PC-9 (cell line): ENCODE results near the gene VAC14. TPM values are rescaled to one million over a fixed set of nuclear protein-coding genes. Genes with fewer than 3 reads are reported as not detected.

Experiments used
- BruUV-seq: library from RNA; stranded (reverse); fragments of 400-500 nt; replicated peaks from 2 replicates; lab custom pipeline; 2021; lab: Mats Ljungman, UMichigan
- CTCF ChIA-PET: fragments of 300-600 bp; sonication (Branson Sonifier 250); formaldehyde crosslinking; loops from one replicate; lab custom pipeline; 2022; ENCODE audit warnings: antibody characterized with exemption; lab: Charles Lee
- POLR2A ChIA-PET: fragments of 300-600 bp; sonication (Branson Sonifier 250); formaldehyde crosslinking; loops from one replicate; lab custom pipeline; 2022; ENCODE audit warnings: antibody characterized with exemption; ENCODE audit not compliant: unreplicated experiment; lab: Charles Lee
- DNase-seq, 2 experiments: peaks; one replicate each; pipeline versions ENCODE4 v3.0.0 to v3.0.0-alpha.2; 2015 to 2022; ENCODE audit warnings: mixed read lengths in 1 of 2
- H2AFZ ChIP-seq: fragments of 200-600 bp; sonication (generic); 2 replicates; pipeline ENCODE4 v1.8.1; 2017; ENCODE audit warnings: antibody characterized with exemption
- H3F3A ChIP-seq: fragments of 200-600 bp; sonication (generic); 2 replicates; pipeline ENCODE4 v1.8.1; 2017; ENCODE audit warnings: antibody characterized with exemption, mild to moderate bottlenecking, low read depth; ENCODE audit not compliant: insufficient read depth
- H3K27ac ChIP-seq: fragments of 200-600 bp; sonication (generic); 2 replicates; pipeline ENCODE4 v1.6.1; 2016; ENCODE audit warnings: mixed run types
- H3K27me3 ChIP-seq: fragments of 200-600 bp; sonication (generic); 2 replicates; pipeline ENCODE4 v1.6.1; 2016; ENCODE audit warnings: low read depth, mixed run types; ENCODE audit not compliant: insufficient read depth
- H3K36me3 ChIP-seq: fragments of 200-600 bp; sonication (generic); 2 replicates; pipeline ENCODE4 v1.6.1; 2016; ENCODE audit warnings: low read depth, mixed run types
- H3K4me1 ChIP-seq: fragments of 200-600 bp; sonication (generic); replicated peaks from 2 replicates; pipeline ENCODE4 v1.6.1; 2016; ENCODE audit warnings: mixed run types; ENCODE audit not compliant: insufficient read depth
- H3K4me2 ChIP-seq: fragments of 200-600 bp; sonication (generic); 2 replicates; pipeline ENCODE4 v1.6.1; 2017; ENCODE audit warnings: mixed run types
- H3K4me3 ChIP-seq: fragments of 200-600 bp; sonication (generic); 2 replicates; pipeline ENCODE4 v1.6.1; 2016; ENCODE audit warnings: mixed run types
- H3K79me2 ChIP-seq: fragments of 200-600 bp; sonication (generic); 2 replicates; pipeline ENCODE4 v1.6.1; 2017; ENCODE audit warnings: low read depth, mixed run types
- H3K9me2 ChIP-seq: fragments of 200-600 bp; sonication (generic); 2 replicates; pipeline ENCODE4 v1.8.1; 2017; ENCODE audit warnings: mild to moderate bottlenecking; ENCODE audit not compliant: insufficient read depth
- H3K9me3 ChIP-seq: fragments of 200-600 bp; sonication (generic); 2 replicates; pipeline ENCODE4 v1.8.1; 2016; ENCODE audit warnings: low read depth; ENCODE audit not compliant: insufficient read depth
- H4K20me1 ChIP-seq: fragments of 200-600 bp; sonication (generic); 2 replicates; pipeline ENCODE4 v1.8.1; 2017; ENCODE audit not compliant: insufficient read depth
- EZH2 ChIP-seq: fragments of 200-600 bp; sonication (generic); IDR thresholded peaks from 2 replicates; pipeline ENCODE4 v1.8.0; 2017; ENCODE audit warnings: antibody characterized with exemption, low read depth
- intact Hi-C: fragments of 100-400 bp; cut with micrococcal nuclease; formaldehyde crosslinking; loops from one replicate; pipeline ENCODE4 v1.10.0; 2022; ENCODE audit not compliant: unreplicated experiment
- total RNA-seq: library from RNA; stranded (reverse); gene quantifications from 2 replicates; pipeline ENCODE4 v1.2.3, GENCODE V29; 2021
- TF ChIP-seq, protein P1 (sequence below): fragments of 200-600 bp; sonication (generic); conservative IDR thresholded peaks from 2 replicates; pipeline ENCODE4 v1.6.1; 2017; ENCODE audit warnings: mixed run types, antibody characterized with exemption, mild to moderate bottlenecking, moderate library complexity

The VAC14 gene
- total RNA-seq, 1 experiment from 2014 or later = 46.8 TPM

DNA sequence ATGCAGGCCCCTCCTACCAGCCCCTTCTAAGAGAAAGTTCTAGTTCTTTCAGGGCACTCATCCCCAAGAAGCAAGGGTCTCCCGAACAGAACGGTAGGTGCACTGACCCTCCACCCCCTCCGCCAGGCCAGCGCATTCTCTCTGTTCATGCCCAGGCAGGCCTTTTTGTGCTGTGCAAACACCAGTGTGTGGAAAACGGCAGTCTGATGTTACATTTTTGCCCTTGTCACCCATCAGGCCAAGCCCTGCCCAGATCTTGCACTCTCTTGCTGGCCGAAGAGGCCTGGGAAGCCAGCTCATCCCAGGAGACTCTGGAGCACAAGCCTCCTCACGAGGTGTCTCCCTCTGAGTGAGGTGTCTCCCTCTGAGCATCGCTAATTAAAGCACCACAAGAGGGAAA is 99.0 kb downstream of the VAC14 start:
- POLR2A ChIA-PET = no interaction called here
- no peak overlapping the region for H3K4me2 ChIP-seq
- H3K9me3 ChIP-seq = no peaks in the 10 kb centered on the region
- no peak overlapping the region for H3K27ac ChIP-seq
- no peaks in the 10 kb centered on the region for H3K27me3 ChIP-seq
- no peak for DNase-seq
- no peaks in the 10 kb centered on the region for H3K9me2 ChIP-seq
- H3K36me3 ChIP-seq = no peaks in the 10 kb centered on the region
- peaks cover 19% of the 10 kb centered on the region for H3F3A ChIP-seq
- no peak overlapping the region for H3K4me3 ChIP-seq
- intact Hi-C loops = no loop called here
- TF ChIP-seq, protein P1, sequence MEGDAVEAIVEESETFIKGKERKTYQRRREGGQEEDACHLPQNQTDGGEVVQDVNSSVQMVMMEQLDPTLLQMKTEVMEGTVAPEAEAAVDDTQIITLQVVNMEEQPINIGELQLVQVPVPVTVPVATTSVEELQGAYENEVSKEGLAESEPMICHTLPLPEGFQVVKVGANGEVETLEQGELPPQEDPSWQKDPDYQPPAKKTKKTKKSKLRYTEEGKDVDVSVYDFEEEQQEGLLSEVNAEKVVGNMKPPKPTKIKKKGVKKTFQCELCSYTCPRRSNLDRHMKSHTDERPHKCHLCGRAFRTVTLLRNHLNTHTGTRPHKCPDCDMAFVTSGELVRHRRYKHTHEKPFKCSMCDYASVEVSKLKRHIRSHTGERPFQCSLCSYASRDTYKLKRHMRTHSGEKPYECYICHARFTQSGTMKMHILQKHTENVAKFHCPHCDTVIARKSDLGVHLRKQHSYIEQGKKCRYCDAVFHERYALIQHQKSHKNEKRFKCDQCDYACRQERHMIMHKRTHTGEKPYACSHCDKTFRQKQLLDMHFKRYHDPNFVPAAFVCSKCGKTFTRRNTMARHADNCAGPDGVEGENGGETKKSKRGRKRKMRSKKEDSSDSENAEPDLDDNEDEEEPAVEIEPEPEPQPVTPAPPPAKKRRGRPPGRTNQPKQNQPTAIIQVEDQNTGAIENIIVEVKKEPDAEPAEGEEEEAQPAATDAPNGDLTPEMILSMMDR = no peak
- TF ChIP-seq EZH2 = no peak
- CTCF ChIA-PET = no interaction called here
- no peaks in the 10 kb centered on the region for H4K20me1 ChIP-seq
- H2AFZ ChIP-seq = no peak overlapping the region
- H3K4me1 ChIP-seq = peaks cover 29% of the 10 kb centered on the region
- BruUV-seq = no TSS peak
- 0 out of 2 replicates have a peak, but pooled peaks cover 8% of the 10 kb centered on the region for H3K79me2 ChIP-seq

DNA sequence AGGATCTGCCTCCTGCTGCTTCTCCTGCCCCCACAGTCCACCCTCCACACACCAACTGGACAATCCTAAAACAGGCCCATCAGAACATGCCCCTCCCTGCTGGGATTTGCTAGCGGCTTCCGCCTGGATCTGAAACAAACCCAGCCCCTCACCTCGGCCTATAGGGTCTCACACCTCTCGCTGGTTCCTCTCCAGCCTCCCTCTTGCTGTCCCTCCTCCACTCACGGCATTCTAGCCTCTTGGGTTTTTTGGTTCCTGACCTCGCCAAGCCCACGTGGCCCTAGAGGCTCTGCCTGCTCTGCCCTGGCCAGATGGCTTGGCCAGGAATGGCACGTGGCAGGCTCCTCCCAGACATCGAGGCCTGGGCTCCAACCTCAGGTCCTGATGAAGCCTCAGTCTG is 99.4 kb downstream of the VAC14 start:
- no peaks in the 10 kb centered on the region for H3K36me3 ChIP-seq
- peaks cover 29% of the 10 kb centered on the region for H3K4me1 ChIP-seq
- H3K4me3 ChIP-seq = no peak overlapping the region
- no peaks in the 10 kb centered on the region for H3K9me3 ChIP-seq
- BruUV-seq = no TSS peak
- no peak overlapping the region for H3K27ac ChIP-seq
- no peak for DNase-seq
- H3K4me2 ChIP-seq = no peak overlapping the region
- no peaks in the 10 kb centered on the region for H3K27me3 ChIP-seq
- H4K20me1 ChIP-seq = no peaks in the 10 kb centered on the region
- TF ChIP-seq, protein P1 = no peak
- TF ChIP-seq EZH2 = no peak
- intact Hi-C loops = no loop called here
- H2AFZ ChIP-seq = no peak overlapping the region
- H3F3A ChIP-seq = peaks cover 19% of the 10 kb centered on the region
- H3K9me2 ChIP-seq = no peaks in the 10 kb centered on the region
- POLR2A ChIA-PET = no interaction called here
- CTCF ChIA-PET = no interaction called here
- H3K79me2 ChIP-seq = 0 out of 2 replicates have a peak, but pooled peaks cover 8% of the 10 kb centered on the region

DNA sequence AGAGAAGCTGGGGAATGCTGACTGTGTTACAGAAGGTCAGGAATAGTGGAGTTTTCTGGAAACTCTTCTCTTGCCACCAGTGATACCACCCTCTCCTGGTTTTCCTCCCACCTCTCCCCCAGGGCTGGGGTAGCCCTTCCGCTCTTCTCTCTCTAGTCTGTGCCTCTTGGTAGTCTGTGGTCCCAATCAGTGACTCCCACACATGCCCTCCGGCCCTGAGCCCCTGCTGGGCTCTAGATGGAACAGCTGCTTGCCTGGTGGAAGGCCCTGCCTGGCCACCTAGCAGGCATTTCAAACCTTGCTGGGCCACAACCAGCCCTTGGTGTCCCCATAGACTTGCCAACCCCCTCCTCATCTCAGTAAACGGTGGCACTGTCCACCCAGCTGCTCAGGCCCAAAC is 99.9 kb downstream of the VAC14 start:
- no peak overlapping the region for H2AFZ ChIP-seq
- POLR2A ChIA-PET = no interaction called here

More for the DNA sequence above, 99.9 kb downstream of the VAC14 start:
- H3K4me3 ChIP-seq = no peak overlapping the region
- no peaks in the 10 kb centered on the region for H3K9me3 ChIP-seq
- no TSS peak for BruUV-seq
- H4K20me1 ChIP-seq = no peaks in the 10 kb centered on the region
- no peaks in the 10 kb centered on the region for H3K27me3 ChIP-seq
- H3K27ac ChIP-seq = no peak overlapping the region
- no peak overlapping the region for H3K4me2 ChIP-seq
- intact Hi-C loops = no loop called here
- peaks cover 21% of the 10 kb centered on the region for H3F3A ChIP-seq
- no peaks in the 10 kb centered on the region for H3K36me3 ChIP-seq
- CTCF ChIA-PET = no interaction called here
- no peak for DNase-seq
- TF ChIP-seq EZH2 = no peak
- TF ChIP-seq, protein P1 = no peak
- no peaks in the 10 kb centered on the region for H3K9me2 ChIP-seq
- H3K4me1 ChIP-seq = peaks cover 29% of the 10 kb centered on the region
- H3K79me2 ChIP-seq = 0 out of 2 replicates have a peak, but pooled peaks cover 3% of the 10 kb centered on the region
